HEK293 (cell line): Measurements from ENCODE around the gene BOK.

Source experiments
- CTCF ChIA-PET: fragments of 350-600 bp; formaldehyde crosslinking; extraction: SDS; loops from one replicate; lab custom pipeline; 2021; ENCODE audit warnings: antibody characterized with exemption; lab: Yijun Ruan, JAX
- POLR2A ChIA-PET: fragments of 300-600 bp; formaldehyde crosslinking; extraction: SDS; loops from one replicate; lab custom pipeline; 2020; ENCODE audit warnings: antibody characterized with exemption, inconsistent platforms; lab: Yijun Ruan, JAX
- H3K27ac ChIP-seq: fragments of 200-500 bp; sonication (Bioruptor generic); 2 replicates; pipeline ENCODE4 v1.5.1; 2014; ENCODE audit warnings: low read depth, low read length, control low read depth, inconsistent platforms; ENCODE audit errors: extremely low read depth
- H3K36me3 ChIP-seq, 2 experiments: fragments of 200-500 bp in 1 of 2; sonication (Bioruptor generic) in 1 of 2; 1 replicate in 1 of 2; 2 replicates in 1 of 2; pipeline ENCODE4 v1.5.1; 2014 to 2017; ENCODE audit warnings: inconsistent platforms in 2 of 2, low read length in 2 of 2; ENCODE audit not compliant: control insufficient read depth in 2 of 2, insufficient read depth in 1 of 2
- H3K4me1 ChIP-seq: fragments of 200-500 bp; sonication (Bioruptor generic); 2 replicates; pipeline ENCODE4 v1.5.1; 2014; ENCODE audit warnings: mild to moderate bottlenecking, low read length, inconsistent platforms; ENCODE audit not compliant: control insufficient read depth, insufficient read depth
- H3K4me3 ChIP-seq: 2 replicates; pipeline ENCODE4 v1.5.1; 2011; ENCODE audit warnings: low read depth, mild to moderate bottlenecking, control low read depth, low read length, moderate library complexity
- H3K9me3 ChIP-seq: fragments of 200-500 bp; sonication (Bioruptor generic); 2 replicates; pipeline ENCODE4 v1.5.1; 2014; ENCODE audit warnings: low read depth, low read length, inconsistent platforms; ENCODE audit not compliant: control insufficient read depth, insufficient read depth
- GLIS1 ChIP-seq: fragments of 450-650 bp; formaldehyde crosslinking; IDR thresholded peaks from 2 replicates; pipeline ENCODE4 v1.5.1; 2016; ENCODE audit warnings: missing biosample characterization, missing genetic modification characterization
- HIC1 ChIP-seq: fragments of 450-650 bp; formaldehyde crosslinking; IDR thresholded peaks from 2 replicates; pipeline ENCODE4 v1.5.1; 2016; ENCODE audit warnings: missing biosample characterization, missing genetic modification characterization
- KLF10 ChIP-seq: fragments of 450-650 bp; IDR thresholded peaks from 2 replicates; pipeline ENCODE4 v1.5.1; 2018; ENCODE audit warnings: missing biosample characterization, mild to moderate bottlenecking, missing genetic modification characterization
- KLF9 ChIP-seq: fragments of 450-650 bp; formaldehyde crosslinking; IDR thresholded peaks from 2 replicates; pipeline ENCODE4 v1.5.1; 2016; ENCODE audit warnings: missing biosample characterization, missing genetic modification characterization, low read depth
- PRDM1 ChIP-seq: fragments of 450-650 bp; formaldehyde crosslinking; IDR thresholded peaks from 2 replicates; pipeline ENCODE4; 2016; ENCODE audit warnings: missing biosample characterization, missing genetic modification characterization
- PRDM2 ChIP-seq: fragments of 450-650 bp; formaldehyde crosslinking; IDR thresholded peaks from 2 replicates; pipeline ENCODE4 v1.5.1; 2016; ENCODE audit warnings: missing biosample characterization, missing genetic modification characterization, borderline replicate concordance
- ZBTB8A ChIP-seq: fragments of 450-650 bp; formaldehyde crosslinking; IDR thresholded peaks from 2 replicates; pipeline ENCODE4 v1.5.1; 2016; ENCODE audit warnings: missing biosample characterization, missing genetic modification characterization
- ZFHX2 ChIP-seq: fragments of 450-650 bp; formaldehyde crosslinking; conservative IDR thresholded peaks from 2 replicates; pipeline ENCODE4 v1.5.1; 2016; ENCODE audit warnings: missing biosample characterization, missing genetic modification characterization
- ZNF10 ChIP-seq: fragments of 450-650 bp; formaldehyde crosslinking; IDR thresholded peaks from 2 replicates; pipeline ENCODE4 v1.5.1; 2017; ENCODE audit warnings: missing biosample characterization, missing genetic modification characterization
- ZNF133 ChIP-seq: fragments of 450-650 bp; formaldehyde crosslinking; IDR thresholded peaks from 2 replicates; pipeline ENCODE4 v1.5.1; 2016; ENCODE audit warnings: missing biosample characterization, missing genetic modification characterization
- ZNF140 ChIP-seq: fragments of 450-650 bp; formaldehyde crosslinking; IDR thresholded peaks from 2 replicates; pipeline ENCODE4 v1.5.1; 2016; ENCODE audit warnings: missing biosample characterization, missing genetic modification characterization
- ZNF223 ChIP-seq: fragments of 450-650 bp; formaldehyde crosslinking; IDR thresholded peaks from 2 replicates; pipeline ENCODE4 v1.5.1; 2016; ENCODE audit warnings: missing biosample characterization, missing genetic modification characterization
- ZNF239 ChIP-seq: fragments of 450-650 bp; formaldehyde crosslinking; IDR thresholded peaks from 2 replicates; pipeline ENCODE4 v1.5.1; 2016; ENCODE audit warnings: missing biosample characterization, missing genetic modification characterization
- ZNF311 ChIP-seq: fragments of 450-650 bp; formaldehyde crosslinking; IDR thresholded peaks from 2 replicates; pipeline ENCODE4 v1.5.1; 2017; ENCODE audit warnings: missing biosample characterization, missing genetic modification characterization, borderline replicate concordance
- ZNF426 ChIP-seq: fragments of 450-650 bp; formaldehyde crosslinking; IDR thresholded peaks from 2 replicates; pipeline ENCODE4 v1.5.1; 2017; ENCODE audit warnings: missing biosample characterization, missing genetic modification characterization, mild to moderate bottlenecking, inconsistent platforms, moderate library complexity
- ZNF510 ChIP-seq: fragments of 450-650 bp; formaldehyde crosslinking; IDR thresholded peaks from 2 replicates; pipeline ENCODE4 v1.5.1; 2018; ENCODE audit warnings: mild to moderate bottlenecking, missing genetic modification characterization, missing biosample characterization; ENCODE audit not compliant: insufficient replicate concordance
- ZNF645 ChIP-seq: fragments of 450-650 bp; formaldehyde crosslinking; IDR thresholded peaks from 2 replicates; pipeline ENCODE4; 2016; ENCODE audit warnings: missing biosample characterization, missing genetic modification characterization
- ZNF768 ChIP-seq: fragments of 450-650 bp; formaldehyde crosslinking; IDR thresholded peaks from 2 replicates; pipeline ENCODE4 v1.5.1; 2018; ENCODE audit warnings: missing biosample characterization, mild to moderate bottlenecking, missing genetic modification characterization
- ZNF792 ChIP-seq: fragments of 450-650 bp; formaldehyde crosslinking; IDR thresholded peaks from 2 replicates; pipeline ENCODE4 v1.5.1; 2016; ENCODE audit warnings: missing biosample characterization, missing genetic modification characterization

BOK gene

GRCh38 chr2:241564596-241565410 is 6.3 kb downstream of the BOK start:
- Histone ChIP-seq H3K4me3 (no peak overlapping the region), H3K4me1 (no peaks in the 10 kb centered on the region), H3K27ac (no peak overlapping the region), H3K9me3 (no peaks in the 10 kb centered on the region), H3K36me3 (no peaks in the 10 kb centered on the region)
- ChIA-PET CTCF (no interaction called here), POLR2A (no interaction called here)
- TF ChIP-seq ZNF239 (no peak), PRDM2 (no peak), ZNF133 (tag by site-specific recombination) (no peak), ZFHX2 (tag by site-specific recombination) (peak; percentile 85), HIC1 (tag by site-specific recombination) (0 out of 2 replicates have a peak, but pooled peaks have one; percentile 38), ZNF792 (tag by site-specific recombination) (no peak), ZNF768 (tag by site-specific recombination) (no peak), GLIS1 (tag by site-specific recombination) (peak; percentile 48; the same call in 1 of the 2 replicates), ZNF140 (no peak), KLF10 (tag by site-specific recombination) (no peak), ZNF645 (tag by site-specific recombination) (no peak), ZNF426 (tag by site-specific recombination) (no peak), KLF9 (tag by site-specific recombination) (no peak), ZNF311 (tag by site-specific recombination) (no peak), ZNF223 (tag by site-specific recombination) (peak; percentile 90), ZBTB8A (tag by site-specific recombination) (0 out of 2 replicates have a peak, but pooled peaks have one; percentile 16), ZNF510 (tag by site-specific recombination) (no peak), ZNF10 (no peak), PRDM1 (tag by site-specific recombination) (no peak)
